SK-N-SH treated with all-trans-retinoic acid at 6 μM for 48 hours (cell line): Measurements from ENCODE around the gene PRKAA1.

Experiments
- ATAC-seq: fragments of 200-7000 bp; cut with Tn5 transposase; 3 replicates; pipeline ENCODE4 v1.9.1; 2020; ENCODE audit warnings: mild to moderate bottlenecking, moderate library complexity
- ARNTL ChIP-seq: fragments of 450-650 bp; formaldehyde crosslinking; IDR thresholded peaks from 2 replicates; pipeline ENCODE4 v1.5.0; 2020; ENCODE audit warnings: low read depth, mild to moderate bottlenecking, moderate library complexity, borderline replicate concordance
- BACH2 ChIP-seq: fragments of 250-450 bp; sonication (Bioruptor Pico); IDR thresholded peaks from 2 replicates; pipeline ENCODE4 v1.9.0; 2021; ENCODE audit warnings: mild to moderate bottlenecking, borderline replicate concordance
- CSDC2 ChIP-seq: fragments of 250-450 bp; sonication (Bioruptor Pico); IDR thresholded peaks from 2 replicates; pipeline ENCODE4 v1.5.0; 2020; ENCODE audit warnings: mild to moderate bottlenecking, moderate library complexity
- ESRRG ChIP-seq: fragments of 250-450 bp; sonication (Bioruptor Pico); IDR thresholded peaks from 2 replicates; pipeline ENCODE4 v1.6.1; 2021; ENCODE audit warnings: mild to moderate bottlenecking
- GLIS3 ChIP-seq: fragments of 250-450 bp; sonication (Bioruptor Pico); IDR thresholded peaks from 2 replicates; pipeline ENCODE4 v1.5.0; 2020; ENCODE audit warnings: mild to moderate bottlenecking, moderate library complexity
- ISL1 ChIP-seq: fragments of 250-450 bp; sonication (Bioruptor Pico); IDR thresholded peaks from 2 replicates; pipeline ENCODE4 v2.1.2; 2022; ENCODE audit warnings: mild to moderate bottlenecking, moderate library complexity
- OSR1 ChIP-seq: fragments of 250-450 bp; sonication (Bioruptor Pico); IDR thresholded peaks from 2 replicates; pipeline ENCODE4 v1.8.0; 2022; ENCODE audit warnings: moderate library complexity, mild to moderate bottlenecking, inconsistent platforms
- PPARA ChIP-seq: fragments of 250-450 bp; sonication (Bioruptor Pico); IDR thresholded peaks from 2 replicates; pipeline ENCODE4 v1.5.0; 2020; ENCODE audit warnings: mild to moderate bottlenecking, borderline replicate concordance
- RARB ChIP-seq: fragments of 250-450 bp; sonication (Bioruptor Pico); IDR thresholded peaks from 2 replicates; pipeline ENCODE4 v1.8.0; 2021; ENCODE audit warnings: mild to moderate bottlenecking, moderate library complexity
- TCF4 ChIP-seq: fragments of 250-450 bp; sonication (Bioruptor Pico); IDR thresholded peaks from 2 replicates; pipeline ENCODE4 v1.8.0; 2021; ENCODE audit warnings: mild to moderate bottlenecking, moderate library complexity, borderline replicate concordance
- TOX ChIP-seq: fragments of 250-450 bp; sonication (Bioruptor Pico); IDR thresholded peaks from 2 replicates; pipeline ENCODE4 v1.8.0; 2021; ENCODE audit warnings: mild to moderate bottlenecking, moderate library complexity, borderline replicate concordance
- ZC3H10 ChIP-seq: fragments of 250-450 bp; sonication (Bioruptor Pico); IDR thresholded peaks from 2 replicates; pipeline ENCODE4 v1.5.1; 2021; ENCODE audit warnings: mild to moderate bottlenecking, moderate library complexity
- ZFP3 ChIP-seq: fragments of 250-450 bp; sonication (Bioruptor Pico); IDR thresholded peaks from 2 replicates; pipeline ENCODE4 v1.5.0; 2020; ENCODE audit warnings: mild to moderate bottlenecking, moderate library complexity
- ZFP30 ChIP-seq: fragments of 450-650 bp; formaldehyde crosslinking; IDR thresholded peaks from 2 replicates; pipeline ENCODE4 v1.5.0; 2022; ENCODE audit warnings: mild to moderate bottlenecking, moderate library complexity
- ZNF565 ChIP-seq: fragments of 450-650 bp; formaldehyde crosslinking; conservative IDR thresholded peaks from 2 replicates; pipeline ENCODE4 v1.5.0; 2020; ENCODE audit warnings: low read depth, mild to moderate bottlenecking, moderate library complexity
- ZNF70 ChIP-seq: fragments of 450-650 bp; formaldehyde crosslinking; IDR thresholded peaks from 2 replicates; pipeline ENCODE4 v1.5.0; 2020; ENCODE audit warnings: mild to moderate bottlenecking, moderate library complexity
- ZNF8 ChIP-seq: fragments of 450-650 bp; formaldehyde crosslinking; IDR thresholded peaks from 2 replicates; pipeline ENCODE4 v1.5.0; 2020; ENCODE audit warnings: mild to moderate bottlenecking, moderate library complexity
- TF ChIP-seq, protein P1 (sequence below): fragments of 250-450 bp; sonication (Bioruptor Pico); IDR thresholded peaks from 2 replicates; pipeline ENCODE4 v1.5.0; 2020; ENCODE audit warnings: mild to moderate bottlenecking, moderate library complexity
- TF ChIP-seq, protein P2 (sequence below): fragments of 250-450 bp; sonication (Bioruptor Pico); IDR thresholded peaks from 2 replicates; pipeline ENCODE4 v1.5.1; 2021; ENCODE audit warnings: mild to moderate bottlenecking, moderate library complexity
- TF ChIP-seq, protein P3 (sequence below): fragments of 250-450 bp; sonication (Bioruptor Pico); IDR thresholded peaks from 2 replicates; pipeline ENCODE4 v1.8.0; 2021; ENCODE audit warnings: low read depth, mild to moderate bottlenecking, moderate library complexity, borderline replicate concordance
- TF ChIP-seq, protein P4 (sequence below): fragments of 250-450 bp; sonication (Bioruptor Pico); IDR thresholded peaks from 2 replicates; pipeline ENCODE4 v1.5.1; 2020; ENCODE audit warnings: low read depth, mild to moderate bottlenecking, moderate library complexity

The PRKAA1 gene

DNA sequence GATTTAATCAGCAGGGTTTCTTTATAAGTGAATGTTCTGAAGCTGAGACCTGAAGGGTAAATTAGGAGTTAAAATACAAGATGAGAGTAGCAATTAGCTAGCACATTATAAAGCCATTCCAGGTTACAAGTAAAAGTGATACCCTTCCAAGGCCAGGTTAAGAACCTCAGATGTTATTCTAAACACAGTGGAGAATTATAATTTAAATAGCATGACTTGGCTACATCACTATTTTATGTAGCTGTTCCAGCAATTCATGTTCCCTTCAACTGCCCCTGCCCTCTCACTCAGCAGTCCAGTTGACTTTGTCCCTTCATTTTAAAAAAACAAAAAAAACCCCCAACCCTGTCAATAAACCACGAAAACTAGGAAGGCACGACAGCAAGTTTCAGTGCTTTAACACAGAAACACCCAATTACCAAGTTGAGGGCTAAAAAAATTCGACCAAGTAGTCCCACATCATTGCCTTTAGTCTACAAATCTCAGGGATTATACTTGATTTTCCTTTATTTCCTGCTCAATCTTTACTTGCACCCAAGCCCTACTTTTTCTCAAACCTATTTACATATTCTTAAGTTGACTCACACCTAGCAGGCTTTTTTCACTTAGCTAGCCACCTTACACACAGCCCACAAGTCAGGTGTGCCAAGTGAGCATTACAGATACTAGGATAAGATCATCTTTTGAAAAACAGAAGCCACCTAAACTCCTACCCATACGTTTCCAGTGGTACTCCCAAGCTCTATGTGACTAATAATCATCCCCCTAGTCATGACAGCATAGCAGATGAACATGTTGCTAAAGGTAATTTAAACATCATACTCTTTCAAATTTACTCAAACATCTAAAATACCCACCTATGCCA is 33.4 kb upstream of the PRKAA1 start:
- TF ChIP-seq ZFP3 (CRISPR knock-in tag) (peak; percentile 86), OSR1 (CRISPR knock-in tag) (no peak)
- TF ChIP-seq, protein P1, sequence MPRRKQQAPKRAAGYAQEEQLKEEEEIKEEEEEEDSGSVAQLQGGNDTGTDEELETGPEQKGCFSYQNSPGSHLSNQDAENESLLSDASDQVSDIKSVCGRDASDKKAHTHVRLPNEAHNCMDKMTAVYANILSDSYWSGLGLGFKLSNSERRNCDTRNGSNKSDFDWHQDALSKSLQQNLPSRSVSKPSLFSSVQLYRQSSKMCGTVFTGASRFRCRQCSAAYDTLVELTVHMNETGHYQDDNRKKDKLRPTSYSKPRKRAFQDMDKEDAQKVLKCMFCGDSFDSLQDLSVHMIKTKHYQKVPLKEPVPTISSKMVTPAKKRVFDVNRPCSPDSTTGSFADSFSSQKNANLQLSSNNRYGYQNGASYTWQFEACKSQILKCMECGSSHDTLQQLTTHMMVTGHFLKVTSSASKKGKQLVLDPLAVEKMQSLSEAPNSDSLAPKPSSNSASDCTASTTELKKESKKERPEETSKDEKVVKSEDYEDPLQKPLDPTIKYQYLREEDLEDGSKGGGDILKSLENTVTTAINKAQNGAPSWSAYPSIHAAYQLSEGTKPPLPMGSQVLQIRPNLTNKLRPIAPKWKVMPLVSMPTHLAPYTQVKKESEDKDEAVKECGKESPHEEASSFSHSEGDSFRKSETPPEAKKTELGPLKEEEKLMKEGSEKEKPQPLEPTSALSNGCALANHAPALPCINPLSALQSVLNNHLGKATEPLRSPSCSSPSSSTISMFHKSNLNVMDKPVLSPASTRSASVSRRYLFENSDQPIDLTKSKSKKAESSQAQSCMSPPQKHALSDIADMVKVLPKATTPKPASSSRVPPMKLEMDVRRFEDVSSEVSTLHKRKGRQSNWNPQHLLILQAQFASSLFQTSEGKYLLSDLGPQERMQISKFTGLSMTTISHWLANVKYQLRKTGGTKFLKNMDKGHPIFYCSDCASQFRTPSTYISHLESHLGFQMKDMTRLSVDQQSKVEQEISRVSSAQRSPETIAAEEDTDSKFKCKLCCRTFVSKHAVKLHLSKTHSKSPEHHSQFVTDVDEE (CRISPR knock-in tag): no peak
- TF ChIP-seq, protein P2, sequence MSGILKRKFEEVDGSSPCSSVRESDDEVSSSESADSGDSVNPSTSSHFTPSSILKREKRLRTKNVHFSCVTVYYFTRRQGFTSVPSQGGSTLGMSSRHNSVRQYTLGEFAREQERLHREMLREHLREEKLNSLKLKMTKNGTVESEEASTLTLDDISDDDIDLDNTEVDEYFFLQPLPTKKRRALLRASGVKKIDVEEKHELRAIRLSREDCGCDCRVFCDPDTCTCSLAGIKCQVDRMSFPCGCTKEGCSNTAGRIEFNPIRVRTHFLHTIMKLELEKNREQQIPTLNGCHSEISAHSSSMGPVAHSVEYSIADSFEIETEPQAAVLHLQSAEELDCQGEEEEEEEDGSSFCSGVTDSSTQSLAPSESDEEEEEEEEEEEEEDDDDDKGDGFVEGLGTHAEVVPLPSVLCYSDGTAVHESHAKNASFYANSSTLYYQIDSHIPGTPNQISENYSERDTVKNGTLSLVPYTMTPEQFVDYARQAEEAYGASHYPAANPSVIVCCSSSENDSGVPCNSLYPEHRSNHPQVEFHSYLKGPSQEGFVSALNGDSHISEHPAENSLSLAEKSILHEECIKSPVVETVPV (CRISPR knock-in tag): no peak
- TF ChIP-seq, all 23 proteins: peak for 1
- no peak for ATAC-seq

DNA sequence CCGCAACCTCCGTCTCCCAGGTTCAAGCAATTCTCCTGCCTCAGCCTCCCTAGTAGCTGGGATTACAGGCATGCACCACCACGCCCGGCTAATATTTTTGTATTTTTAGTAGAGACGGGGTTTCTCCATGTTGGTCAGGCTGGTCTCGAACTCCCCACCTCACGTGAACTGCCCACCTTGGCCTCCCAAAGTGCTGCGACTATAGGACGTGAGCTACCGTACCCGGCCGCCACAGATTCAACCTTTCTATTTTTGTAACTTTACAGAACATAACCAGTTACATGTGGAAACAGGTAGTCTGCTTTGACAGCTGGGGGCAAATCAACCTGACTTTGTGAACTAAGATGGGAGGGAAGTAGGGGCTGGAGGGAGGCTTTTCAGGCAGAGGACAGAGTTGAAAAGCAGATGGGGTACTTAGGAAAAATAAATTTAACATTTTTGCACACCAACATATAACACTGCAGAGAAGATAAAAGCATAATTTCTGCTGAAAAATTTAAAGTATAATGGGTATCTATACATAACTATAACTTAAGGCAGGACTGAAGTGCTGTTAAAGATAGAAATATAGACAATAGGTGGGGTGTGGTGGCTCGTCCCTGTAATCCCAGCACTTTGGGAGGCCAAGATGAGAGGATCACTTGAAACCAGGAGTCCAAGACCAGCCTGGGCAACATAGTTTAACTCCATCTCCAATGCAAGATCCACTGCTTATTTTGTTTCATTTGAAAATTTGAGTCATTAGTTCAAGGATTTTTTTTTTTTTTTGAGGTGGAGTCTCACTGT is 31.8 kb upstream of the PRKAA1 start:
- ATAC-seq: no peak
- TF ChIP-seq, protein P1 (CRISPR knock-in tag): no peak
- no peak for TF ChIP-seq OSR1 (CRISPR knock-in tag)
- TF ChIP-seq RARB (CRISPR knock-in tag): no peak
- TF ChIP-seq GLIS3 (CRISPR knock-in tag): no peak
- TF ChIP-seq, protein P3, sequence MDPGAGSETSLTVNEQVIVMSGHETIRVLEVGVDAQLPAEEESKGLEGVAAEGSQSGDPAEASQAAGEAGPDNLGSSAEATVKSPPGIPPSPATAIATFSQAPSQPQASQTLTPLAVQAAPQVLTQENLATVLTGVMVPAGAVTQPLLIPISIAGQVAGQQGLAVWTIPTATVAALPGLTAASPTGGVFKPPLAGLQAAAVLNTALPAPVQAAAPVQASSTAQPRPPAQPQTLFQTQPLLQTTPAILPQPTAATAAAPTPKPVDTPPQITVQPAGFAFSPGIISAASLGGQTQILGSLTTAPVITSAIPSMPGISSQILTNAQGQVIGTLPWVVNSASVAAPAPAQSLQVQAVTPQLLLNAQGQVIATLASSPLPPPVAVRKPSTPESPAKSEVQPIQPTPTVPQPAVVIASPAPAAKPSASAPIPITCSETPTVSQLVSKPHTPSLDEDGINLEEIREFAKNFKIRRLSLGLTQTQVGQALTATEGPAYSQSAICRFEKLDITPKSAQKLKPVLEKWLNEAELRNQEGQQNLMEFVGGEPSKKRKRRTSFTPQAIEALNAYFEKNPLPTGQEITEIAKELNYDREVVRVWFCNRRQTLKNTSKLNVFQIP: no peak
- no peak for TF ChIP-seq ZNF8 (CRISPR knock-in tag)
- TF ChIP-seq ZFP30 (CRISPR knock-in tag): no peak
- TF ChIP-seq, protein P2 (CRISPR knock-in tag): no peak
- no peak for TF ChIP-seq ESRRG (CRISPR knock-in tag)
- TF ChIP-seq CSDC2 (CRISPR knock-in tag): no peak
- no peak for TF ChIP-seq ISL1 (CRISPR knock-in tag)
- TF ChIP-seq BACH2: no peak
- TF ChIP-seq PPARA (CRISPR knock-in tag): no peak
- TF ChIP-seq TOX: no peak
- no peak for TF ChIP-seq ZC3H10 (CRISPR knock-in tag)
- TF ChIP-seq, protein P4, sequence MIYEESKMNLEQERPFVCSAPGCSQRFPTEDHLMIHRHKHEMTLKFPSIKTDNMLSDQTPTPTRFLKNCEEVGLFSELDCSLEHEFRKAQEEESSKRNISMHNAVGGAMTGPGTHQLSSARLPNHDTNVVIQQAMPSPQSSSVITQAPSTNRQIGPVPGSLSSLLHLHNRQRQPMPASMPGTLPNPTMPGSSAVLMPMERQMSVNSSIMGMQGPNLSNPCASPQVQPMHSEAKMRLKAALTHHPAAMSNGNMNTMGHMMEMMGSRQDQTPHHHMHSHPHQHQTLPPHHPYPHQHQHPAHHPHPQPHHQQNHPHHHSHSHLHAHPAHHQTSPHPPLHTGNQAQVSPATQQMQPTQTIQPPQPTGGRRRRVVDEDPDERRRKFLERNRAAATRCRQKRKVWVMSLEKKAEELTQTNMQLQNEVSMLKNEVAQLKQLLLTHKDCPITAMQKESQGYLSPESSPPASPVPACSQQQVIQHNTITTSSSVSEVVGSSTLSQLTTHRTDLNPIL (CRISPR knock-in tag): no peak
- TF ChIP-seq ZNF565 (CRISPR knock-in tag): no peak
- TF ChIP-seq ARNTL: no peak
- TF ChIP-seq TCF4 (CRISPR knock-in tag): no peak
- TF ChIP-seq ZNF70 (CRISPR knock-in tag): no peak
